ENCODE data around the gene ZNF664. TPM values are rescaled to one million over a fixed set of nuclear protein-coding genes. Genes with fewer than 3 reads are reported as not detected.
A peak's percentile ranks its signal among the peaks of the same experiment; 100 is the strongest.

Gene ZNF664
- total RNA-seq, 2 experiments from 2014 or later = 42.2 to 46.0 TPM

DNA sequence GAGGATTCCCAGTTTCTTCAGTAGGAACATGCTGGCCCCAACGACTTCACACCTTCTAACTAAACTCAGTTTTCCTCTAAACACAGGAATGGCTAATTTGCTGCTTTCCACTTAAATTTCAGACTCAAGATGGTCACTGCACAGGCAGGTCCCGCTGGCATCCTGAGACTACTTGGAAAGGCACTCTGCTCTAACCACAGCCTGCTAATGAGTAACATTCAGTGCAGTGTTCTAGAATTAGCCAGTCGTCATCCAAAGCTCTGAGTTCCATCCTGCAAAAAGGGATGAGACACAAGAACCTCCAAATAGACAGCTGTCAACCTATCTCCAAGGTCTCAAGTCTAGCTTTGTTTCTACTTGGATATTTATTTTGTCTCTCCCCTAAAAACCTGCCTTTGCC lies 6.4 kb upstream of the ZNF664 start:
- H3K4me3 Mint-ChIP-seq = no peak overlapping the region
- no peaks in the 10 kb centered on the region for H3K36me3 Mint-ChIP-seq (ENCODE audit: low read depth)
- no peaks in the 10 kb centered on the region for H3K9me3 Mint-ChIP-seq
- H3K27ac Mint-ChIP-seq = no peak overlapping the region
- H3K4me1 Mint-ChIP-seq (ENCODE audit: low read depth) = peaks cover 20% of the 10 kb centered on the region
- intact Hi-C loops (cut with micrococcal nuclease) = no loop called here
- no peak for DNase-seq
- no peaks in the 10 kb centered on the region for H3K27me3 Mint-ChIP-seq (ENCODE audit: low read depth)
- CTCF ChIA-PET = interaction anchor here (0.6 kb wide), 2 partner anchors 61 to 124 kb away, joined by 3 read pairs; no protein-coding TSS in a partner anchor

DNA sequence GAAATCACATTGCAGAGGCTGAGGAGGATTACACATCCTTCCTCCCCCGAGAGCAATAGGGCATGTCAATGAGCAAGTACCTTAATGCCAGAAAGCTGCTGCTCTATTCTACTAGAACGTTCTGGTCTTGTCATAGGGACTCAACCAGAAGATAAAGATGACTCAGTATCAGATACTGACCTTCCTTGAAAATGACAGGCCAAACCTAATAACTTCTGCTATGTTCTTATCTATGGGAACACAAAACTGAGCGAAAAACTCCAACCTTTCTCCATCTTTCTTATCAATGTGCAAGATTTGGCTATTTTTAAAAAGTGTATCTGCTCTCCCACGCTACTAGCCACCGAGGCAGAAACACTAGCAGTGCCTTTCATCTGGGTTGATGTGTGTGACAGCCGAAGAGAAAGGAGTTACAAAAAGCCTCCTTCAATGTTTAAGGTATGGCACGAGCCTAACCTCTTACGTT lies 5.9 kb upstream of the ZNF664 start:
- no peaks in the 10 kb centered on the region for H3K9me3 Mint-ChIP-seq
- intact Hi-C loops (cut with micrococcal nuclease) = no loop called here
- CTCF ChIA-PET = no interaction called here
- no peaks in the 10 kb centered on the region for H3K36me3 Mint-ChIP-seq (ENCODE audit: low read depth)
- H3K27ac Mint-ChIP-seq = no peak overlapping the region
- DNase-seq = no peak
- peaks cover 21% of the 10 kb centered on the region for H3K4me1 Mint-ChIP-seq (ENCODE audit: low read depth)
- no peaks in the 10 kb centered on the region for H3K27me3 Mint-ChIP-seq (ENCODE audit: low read depth)
- no peak overlapping the region for H3K4me3 Mint-ChIP-seq

GRCh38 chr12:123971449-123971769 lies 1.6 kb upstream of the ZNF664 start:
- H3K4me1 Mint-ChIP-seq (ENCODE audit: low read depth) = peaks cover 33% of the 10 kb centered on the region

GRCh38 chr12:123971770-123972456 lies 1.1 kb upstream of the ZNF664 start:
- peak overlapping the region; percentile 83 for H3K4me3 Mint-ChIP-seq
- H3K9me3 Mint-ChIP-seq = no peaks in the 10 kb centered on the region
- H3K4me1 Mint-ChIP-seq (ENCODE audit: low read depth) = peaks cover 33% of the 10 kb centered on the region
- intact Hi-C loops (cut with micrococcal nuclease) = loop anchor here (1.0 to 5.0 kb wide), 6 partner anchors 35 to 607 kb away; partner anchors contain the start of genes ATP6V0A2, EIF2B1, GTF2H3 and KMT5A
- H3K36me3 Mint-ChIP-seq (ENCODE audit: low read depth) = peaks cover 10% of the 10 kb centered on the region
- H3K27ac Mint-ChIP-seq = peak overlapping the region; percentile 31
- peak; percentile 62 for DNase-seq
- no peaks in the 10 kb centered on the region for H3K27me3 Mint-ChIP-seq (ENCODE audit: low read depth)
- CTCF ChIA-PET = interaction anchor here (0.6 to 1.6 kb wide), 5 partner anchors 12 to 604 kb away, joined by 3 to 5 read pairs (median 3); no protein-coding TSS in a partner anchor

More at GRCh38 chr12:123971449-123971769, 1.6 kb upstream of the ZNF664 start:
- no peak for DNase-seq
- H3K9me3 Mint-ChIP-seq = no peaks in the 10 kb centered on the region
- H3K4me3 Mint-ChIP-seq = peak overlapping the region; percentile 83
- H3K27ac Mint-ChIP-seq = peak overlapping the region; percentile 31
- peaks cover 10% of the 10 kb centered on the region for H3K36me3 Mint-ChIP-seq (ENCODE audit: low read depth)
- CTCF ChIA-PET = interaction anchor here (0.5 to 1.6 kb wide), 6 partner anchors 13 to 604 kb away, joined by 3 to 5 read pairs (median 3); no protein-coding TSS in a partner anchor
- no peaks in the 10 kb centered on the region for H3K27me3 Mint-ChIP-seq (ENCODE audit: low read depth)
- intact Hi-C loops (cut with micrococcal nuclease) = loop anchor here (2.0 to 5.0 kb wide), 5 partner anchors 35 to 589 kb away; partner anchors contain the start of genes ATP6V0A2, EIF2B1, GTF2H3 and KMT5A

DNA sequence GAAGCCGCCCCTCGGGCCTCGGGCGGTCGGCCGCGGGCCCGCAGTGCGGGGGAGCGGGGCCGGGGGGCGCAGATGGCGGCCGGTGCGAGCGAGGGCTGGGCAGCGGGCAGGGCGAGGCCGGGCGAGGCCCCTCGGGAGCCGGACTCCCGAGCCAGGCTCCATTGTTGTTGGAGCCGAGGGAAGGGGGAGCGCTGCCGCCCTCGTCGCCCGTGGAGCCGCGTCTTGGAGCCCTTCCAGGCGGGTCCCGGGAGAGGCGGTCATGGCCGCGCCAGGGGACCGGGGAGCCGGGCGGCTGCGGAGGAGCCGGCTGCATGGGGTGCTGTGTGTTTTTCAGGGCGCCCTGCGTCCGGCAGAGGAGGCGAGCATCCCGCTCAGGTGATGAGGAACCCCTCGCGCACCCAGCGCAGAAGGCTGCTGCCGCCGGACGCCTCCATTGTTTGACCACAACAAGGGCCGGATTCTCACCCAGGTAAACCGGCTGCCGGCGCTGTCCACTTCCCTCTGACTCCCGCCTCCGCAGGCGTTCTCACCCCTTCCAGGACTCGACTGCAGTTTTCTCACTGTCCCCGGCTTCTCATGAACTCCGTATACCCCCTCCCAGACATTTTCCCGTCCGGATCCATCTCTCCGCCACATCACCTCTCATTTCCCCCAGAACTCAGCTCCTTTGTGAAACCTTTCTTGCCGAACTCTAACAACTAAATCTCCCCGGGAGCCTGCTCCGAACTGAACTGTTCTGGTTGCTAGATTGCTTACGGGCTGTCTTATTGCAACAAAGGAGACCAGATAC lies 732 bp downstream of the ZNF664 start:
- peak; percentile 25 for DNase-seq
- H3K4me1 Mint-ChIP-seq (ENCODE audit: low read depth) = peaks cover 33% of the 10 kb centered on the region
- H3K27ac Mint-ChIP-seq = no peak overlapping the region
- H3K36me3 Mint-ChIP-seq (ENCODE audit: low read depth) = peaks cover 10% of the 10 kb centered on the region
- no peaks in the 10 kb centered on the region for H3K27me3 Mint-ChIP-seq (ENCODE audit: low read depth)
- H3K4me3 Mint-ChIP-seq = peak overlapping the region; percentile 88
- no peaks in the 10 kb centered on the region for H3K9me3 Mint-ChIP-seq
- intact Hi-C loops (cut with micrococcal nuclease) = loop anchor here (1.0 to 5.0 kb wide), 4 partner anchors 35 to 591 kb away; partner anchors contain the start of genes ATP6V0A2, EIF2B1, GTF2H3 and KMT5A
- CTCF ChIA-PET = interaction anchor here (1.2 kb wide), 1 partner anchor 69 kb away, joined by 3 read pairs; no protein-coding TSS in a partner anchor

- CTCF ChIA-PET = interaction anchor here (1.1 kb wide), 1 partner anchor 12 kb away, joined by 3 read pairs; no protein-coding TSS in a partner anchor
- Mint-ChIP-seq H3K27ac (no peak overlapping the region), H3K27me3 (ENCODE audit: low read depth) (no peaks in the 10 kb centered on the region), H3K4me1 (ENCODE audit: low read depth) (peaks cover 21% of the 10 kb centered on the region), H3K9me3 (no peaks in the 10 kb centered on the region), H3K4me3 (no peak overlapping the region), H3K36me3 (ENCODE audit: low read depth) (peaks cover 10% of the 10 kb centered on the region)
- intact Hi-C loops (cut with micrococcal nuclease) = no loop called here
- DNase-seq = no peak
These were observed 3.3 kb downstream of the ZNF664 start for GRCh38 chr12:123976227-123976826.

GRCh38 chr12:123979566-123979965 lies 6.6 kb downstream of the ZNF664 start:
- peaks cover 18% of the 10 kb centered on the region for H3K4me1 Mint-ChIP-seq (ENCODE audit: low read depth)
- H3K27me3 Mint-ChIP-seq (ENCODE audit: low read depth) = no peaks in the 10 kb centered on the region
- H3K27ac Mint-ChIP-seq = no peak overlapping the region
- no peak for DNase-seq
- intact Hi-C loops (cut with micrococcal nuclease) = no loop called here
- no peaks in the 10 kb centered on the region for H3K9me3 Mint-ChIP-seq
- peaks cover 8% of the 10 kb centered on the region for H3K36me3 Mint-ChIP-seq (ENCODE audit: low read depth)
- CTCF ChIA-PET = no interaction called here
- no peak overlapping the region for H3K4me3 Mint-ChIP-seq

DNA sequence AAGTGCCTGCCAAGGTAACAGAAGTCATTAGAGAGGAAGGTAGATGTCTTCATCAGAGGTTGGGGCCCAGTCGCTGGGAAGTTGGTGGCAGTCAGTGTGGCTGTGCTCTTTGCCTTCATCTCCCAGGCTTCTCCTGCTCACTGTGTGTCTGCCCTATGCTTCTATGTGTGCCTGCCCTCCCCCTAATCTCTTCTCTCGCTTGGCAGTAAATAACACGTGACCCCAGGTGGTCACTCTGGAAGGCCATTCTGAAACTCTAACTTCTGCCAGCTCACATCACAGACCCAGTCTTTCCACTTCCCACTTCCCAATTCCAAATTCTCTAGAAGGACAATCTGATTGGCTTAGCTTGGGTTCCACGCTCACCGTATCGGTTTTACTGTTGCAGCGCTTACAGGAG lies 9.3 kb downstream of the ZNF664 start:
- intact Hi-C loops (cut with micrococcal nuclease) = no loop called here
- no peaks in the 10 kb centered on the region for H3K27me3 Mint-ChIP-seq (ENCODE audit: low read depth)
- peaks cover 16% of the 10 kb centered on the region for H3K4me1 Mint-ChIP-seq (ENCODE audit: low read depth)
- H3K4me3 Mint-ChIP-seq = no peak overlapping the region
- no peak overlapping the region for H3K27ac Mint-ChIP-seq
- no peaks in the 10 kb centered on the region for H3K9me3 Mint-ChIP-seq
- DNase-seq = no peak
- CTCF ChIA-PET = interaction anchor here (1.0 to 6.4 kb wide), 2 partner anchors 72 to 79 kb away, joined by 4 to 55 read pairs; no protein-coding TSS in a partner anchor
- H3K36me3 Mint-ChIP-seq (ENCODE audit: low read depth) = no peaks in the 10 kb centered on the region

- no peaks in the 10 kb centered on the region for H3K9me3 Mint-ChIP-seq
- H3K4me1 Mint-ChIP-seq (ENCODE audit: low read depth) = peaks cover 16% of the 10 kb centered on the region
- CTCF ChIA-PET = interaction anchor here (1.0 to 6.4 kb wide), 5 partner anchors 12 to 81 kb away, joined by 3 to 55 read pairs (median 3); no protein-coding TSS in a partner anchor
- no peaks in the 10 kb centered on the region for H3K27me3 Mint-ChIP-seq (ENCODE audit: low read depth)
- intact Hi-C loops (cut with micrococcal nuclease) = loop anchor here (1.0 kb wide), 1 partner anchor 79 kb away; no protein-coding TSS in a partner anchor
- no peak overlapping the region for H3K27ac Mint-ChIP-seq
- DNase-seq = peak; percentile 63
- no peak overlapping the region for H3K4me3 Mint-ChIP-seq
- H3K36me3 Mint-ChIP-seq (ENCODE audit: low read depth) = peaks cover 7% of the 10 kb centered on the region
These were observed 10.9 kb downstream of the ZNF664 start for GRCh38 chr12:123983822-123984485.

DNA sequence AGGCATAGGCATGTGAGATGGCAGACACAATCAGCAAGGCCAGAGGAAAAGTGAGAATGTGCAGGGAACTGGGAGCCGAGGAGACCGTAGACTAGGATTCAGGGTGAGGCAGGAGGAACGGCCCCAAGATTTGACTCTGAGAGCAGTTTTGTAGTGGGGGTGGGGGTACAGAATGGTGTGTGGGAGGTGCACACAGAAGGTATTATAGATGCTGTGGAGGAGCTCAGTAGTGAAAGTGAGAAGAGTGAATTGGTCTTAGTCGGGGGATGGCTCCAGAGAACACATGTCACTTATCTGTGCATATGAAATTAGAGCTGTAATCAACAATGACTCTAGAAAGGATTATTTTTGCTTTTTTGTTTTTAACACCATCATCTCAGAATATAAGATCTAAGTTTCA lies 11.9 kb downstream of the ZNF664 start:
- Mint-ChIP-seq H3K9me3 (no peaks in the 10 kb centered on the region), H3K27me3 (ENCODE audit: low read depth) (no peaks in the 10 kb centered on the region), H3K27ac (no peak overlapping the region), H3K4me1 (ENCODE audit: low read depth) (peaks cover 18% of the 10 kb centered on the region), H3K4me3 (no peak overlapping the region), H3K36me3 (ENCODE audit: low read depth) (peaks cover 9% of the 10 kb centered on the region)
- CTCF ChIA-PET = interaction anchor here (0.9 to 6.4 kb wide), 6 partner anchors 9 to 82 kb away, joined by 3 to 55 read pairs (median 3); no protein-coding TSS in a partner anchor
- intact Hi-C loops (cut with micrococcal nuclease) = loop anchor here (1.0 kb wide), 1 partner anchor 80 kb away; no protein-coding TSS in a partner anchor
- DNase-seq = no peak

DNA sequence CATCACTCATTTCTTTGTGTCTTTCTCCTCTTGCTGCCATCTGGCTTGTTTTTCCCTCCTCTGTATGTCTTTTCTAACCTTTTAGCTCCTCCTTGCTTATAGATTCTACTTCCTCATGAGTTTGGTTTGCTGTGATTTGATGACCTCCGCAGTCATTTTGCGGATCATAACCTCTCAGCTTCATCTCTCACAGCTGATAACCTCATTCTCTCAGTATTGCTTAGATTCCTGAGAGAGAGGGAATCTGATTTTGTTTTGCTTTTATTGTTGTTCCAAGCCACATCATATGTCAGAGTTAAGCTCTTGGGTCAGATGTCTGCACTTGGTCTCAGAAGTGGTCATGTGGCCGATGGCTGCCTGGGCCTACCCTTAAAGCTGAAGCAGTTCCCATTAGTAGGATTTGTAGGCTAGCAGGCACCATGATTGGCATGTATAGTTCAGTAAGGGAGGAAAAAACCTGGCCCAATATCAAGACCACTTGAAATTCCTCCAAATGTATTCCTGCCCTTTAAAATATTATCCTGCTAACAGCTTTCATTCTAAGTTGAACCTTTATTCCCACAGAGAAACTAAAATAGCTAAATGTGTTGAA lies 13.5 kb downstream of the ZNF664 start:
- Mint-ChIP-seq H3K36me3 (ENCODE audit: low read depth) (peaks cover 15% of the 10 kb centered on the region), H3K27ac (no peak overlapping the region), H3K9me3 (no peaks in the 10 kb centered on the region), H3K27me3 (ENCODE audit: low read depth) (no peaks in the 10 kb centered on the region), H3K4me3 (no peak overlapping the region), H3K4me1 (ENCODE audit: low read depth) (peaks cover 28% of the 10 kb centered on the region)
- DNase-seq = no peak
- CTCF ChIA-PET = interaction anchor here (1.5 to 6.4 kb wide), 2 partner anchors 10 to 83 kb away, joined by 4 to 55 read pairs; no protein-coding TSS in a partner anchor
- intact Hi-C loops (cut with micrococcal nuclease) = no loop called here
